IPS-15b (cell line): ENCODE results near the gene DPH3.

Source experiments
- H3K27me3 ChIP-seq: one replicate; pipeline ENCODE4 v1.6.1; 2013; ENCODE audit warnings: low read length; ENCODE audit not compliant: control insufficient read depth, insufficient read depth
- H3K36me3 ChIP-seq: one replicate; pipeline ENCODE4 v1.6.1; 2013; ENCODE audit warnings: low read length; ENCODE audit not compliant: control insufficient read depth, insufficient read depth
- H3K4me1 ChIP-seq: one replicate; pipeline ENCODE4 v1.6.1; 2013; ENCODE audit warnings: mild to moderate bottlenecking, low read length; ENCODE audit not compliant: control insufficient read depth, insufficient read depth
- H3K4me3 ChIP-seq: one replicate; pipeline ENCODE4 v1.5.1; 2013; ENCODE audit warnings: low read depth, low read length
- H3K9ac ChIP-seq: one replicate; pipeline ENCODE4 v1.6.1; 2013; ENCODE audit warnings: low read depth, mild to moderate bottlenecking, low read length
- H3K9me3 ChIP-seq: one replicate; pipeline ENCODE4 v1.6.1; 2013; ENCODE audit warnings: mild to moderate bottlenecking, low read length; ENCODE audit not compliant: control insufficient read depth, insufficient read depth

The DPH3 gene

DNA sequence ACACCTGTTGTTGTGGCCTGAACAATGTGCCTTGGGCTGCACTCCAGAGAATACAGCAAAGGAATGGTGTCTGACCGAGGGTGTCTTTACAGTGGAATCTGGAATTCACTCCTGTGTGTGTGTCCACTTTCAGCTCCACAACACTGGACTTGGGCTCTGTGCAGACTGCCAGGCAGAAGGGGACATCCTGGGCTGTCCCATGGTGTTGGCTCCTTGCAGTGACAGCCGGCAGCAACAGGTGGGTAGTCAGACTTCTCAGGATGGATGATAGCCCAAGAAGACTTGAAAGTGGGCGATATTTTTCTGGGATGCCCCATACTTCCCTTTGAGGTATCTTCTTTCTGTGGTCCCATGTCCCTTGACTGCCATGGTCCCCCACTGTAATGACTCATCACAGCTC, 45.0 kb downstream of the DPH3 start:
- Histone ChIP-seq H3K27me3 (no peaks in the 10 kb centered on the region), H3K4me3 (no peak overlapping the region), H3K36me3 (no peaks in the 10 kb centered on the region), H3K9ac (no peak overlapping the region), H3K4me1 (no peaks in the 10 kb centered on the region), H3K9me3 (no peaks in the 10 kb centered on the region)

DNA sequence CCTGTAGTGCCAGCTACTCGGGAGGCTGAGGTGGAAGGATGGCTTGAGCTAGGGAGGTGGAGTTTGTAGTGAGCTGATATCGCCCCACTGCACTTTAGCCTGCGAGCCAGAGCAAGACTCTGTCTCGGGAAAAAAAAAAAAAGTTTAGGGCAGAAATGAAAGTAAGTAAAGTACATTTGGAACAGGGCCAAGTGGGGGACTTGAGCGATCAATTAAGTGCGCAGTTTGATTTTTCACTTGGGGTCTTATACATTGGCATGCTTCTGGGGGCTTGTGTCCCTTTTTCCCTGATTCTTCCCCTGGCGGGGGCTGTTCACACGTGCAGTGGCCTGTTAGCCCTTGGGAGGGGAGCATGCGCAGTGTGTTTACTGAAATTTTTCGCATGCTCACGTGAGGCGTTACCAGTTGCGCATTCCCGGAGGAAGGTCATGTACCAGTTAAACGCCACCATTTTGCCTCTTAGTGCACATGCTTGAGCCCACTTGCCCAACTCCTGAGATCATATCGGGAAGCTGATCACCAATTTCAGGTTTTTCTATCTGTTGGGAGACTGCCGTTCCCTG, 48.3 kb downstream of the DPH3 start:
- Histone ChIP-seq H3K9ac (no peak overlapping the region), H3K4me3 (no peak overlapping the region), H3K4me1 (no peaks in the 10 kb centered on the region)

DNA sequence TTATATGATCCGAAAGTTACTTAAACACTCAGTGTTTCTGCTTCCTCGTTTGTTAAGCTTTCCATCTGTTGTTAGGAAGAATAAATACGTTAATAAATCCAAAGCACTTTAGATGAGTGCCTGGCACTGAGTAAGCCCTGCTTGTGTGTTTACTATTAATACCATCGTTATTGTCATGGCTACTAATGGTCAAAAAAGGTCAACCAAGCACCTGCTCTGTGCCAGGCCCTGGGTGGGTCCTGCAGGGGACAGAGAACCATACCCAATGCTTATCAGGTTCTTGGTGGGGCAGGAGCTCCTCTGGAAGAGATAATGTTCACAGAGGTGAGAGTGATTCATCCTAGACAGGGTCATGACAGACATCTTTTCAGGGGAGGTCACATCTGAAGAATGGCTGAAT, 50.4 kb downstream of the DPH3 start:
- no peaks in the 10 kb centered on the region for H3K4me1 ChIP-seq
- H3K36me3 ChIP-seq = no peaks in the 10 kb centered on the region
- H3K4me3 ChIP-seq = no peak overlapping the region
- H3K9me3 ChIP-seq = no peaks in the 10 kb centered on the region
- H3K9ac ChIP-seq = no peak overlapping the region
- no peaks in the 10 kb centered on the region for H3K27me3 ChIP-seq

More for the DNA sequence above, 48.3 kb downstream of the DPH3 start:
- Histone ChIP-seq H3K36me3 (no peaks in the 10 kb centered on the region), H3K9me3 (no peaks in the 10 kb centered on the region), H3K27me3 (no peaks in the 10 kb centered on the region)

DNA sequence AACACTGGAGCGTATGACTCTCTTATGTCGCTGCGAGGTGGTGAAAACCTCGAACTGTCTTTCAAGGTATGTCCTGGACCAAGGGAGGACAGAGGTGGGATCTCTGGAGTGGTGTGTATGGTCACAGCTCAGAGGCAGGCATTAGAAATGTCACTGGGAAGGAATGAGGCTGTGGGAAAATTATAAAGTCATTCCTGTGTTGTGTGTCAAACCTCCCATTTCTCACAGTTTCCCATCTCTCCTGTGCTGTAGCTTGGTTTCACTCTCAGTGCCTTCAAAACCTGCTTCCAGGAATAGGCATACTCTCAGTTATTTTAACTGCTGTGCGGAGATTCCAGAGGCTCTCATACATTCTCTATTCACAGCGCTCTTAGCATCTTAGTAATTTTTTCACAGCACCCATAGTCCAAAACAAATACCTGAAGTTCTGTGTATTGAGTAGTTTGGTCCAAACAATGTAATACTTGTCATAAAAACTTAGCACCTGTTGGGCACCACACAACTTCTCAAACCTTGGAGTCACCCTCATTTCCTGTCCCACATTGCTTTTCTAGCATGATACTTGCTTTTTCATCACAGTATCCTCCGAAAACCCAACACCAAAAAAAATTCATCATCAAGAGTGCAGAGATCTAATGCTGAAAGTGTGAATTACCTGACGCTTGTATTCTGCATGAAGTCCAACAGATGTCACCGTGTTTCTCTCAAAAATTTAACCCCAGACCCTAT, 53.4 kb downstream of the DPH3 start:
- Histone ChIP-seq H3K4me1 (no peaks in the 10 kb centered on the region), H3K9ac (no peak overlapping the region), H3K9me3 (no peaks in the 10 kb centered on the region), H3K36me3 (no peaks in the 10 kb centered on the region), H3K4me3 (no peak overlapping the region), H3K27me3 (no peaks in the 10 kb centered on the region)
